HG03060 (cell line): ENCODE measurements around the gene PSMC3.
A peak's percentile ranks its signal among the peaks of the same experiment; 100 is the strongest.
"Not testable (repeated sequence)": the region's sequence is repeated elsewhere in the genome, so short reads cannot be mapped to it uniquely, and the experiment has no call there.

Experiments used
- ATAC-seq: cut with Tn5 transposase; IDR thresholded peaks from one replicate; pipeline ENCODE4 v1.9.1; 2021; ENCODE audit warnings: low read depth, moderate number of reproducible peaks; ENCODE audit not compliant: unreplicated experiment

PSMC3 gene

DNA sequence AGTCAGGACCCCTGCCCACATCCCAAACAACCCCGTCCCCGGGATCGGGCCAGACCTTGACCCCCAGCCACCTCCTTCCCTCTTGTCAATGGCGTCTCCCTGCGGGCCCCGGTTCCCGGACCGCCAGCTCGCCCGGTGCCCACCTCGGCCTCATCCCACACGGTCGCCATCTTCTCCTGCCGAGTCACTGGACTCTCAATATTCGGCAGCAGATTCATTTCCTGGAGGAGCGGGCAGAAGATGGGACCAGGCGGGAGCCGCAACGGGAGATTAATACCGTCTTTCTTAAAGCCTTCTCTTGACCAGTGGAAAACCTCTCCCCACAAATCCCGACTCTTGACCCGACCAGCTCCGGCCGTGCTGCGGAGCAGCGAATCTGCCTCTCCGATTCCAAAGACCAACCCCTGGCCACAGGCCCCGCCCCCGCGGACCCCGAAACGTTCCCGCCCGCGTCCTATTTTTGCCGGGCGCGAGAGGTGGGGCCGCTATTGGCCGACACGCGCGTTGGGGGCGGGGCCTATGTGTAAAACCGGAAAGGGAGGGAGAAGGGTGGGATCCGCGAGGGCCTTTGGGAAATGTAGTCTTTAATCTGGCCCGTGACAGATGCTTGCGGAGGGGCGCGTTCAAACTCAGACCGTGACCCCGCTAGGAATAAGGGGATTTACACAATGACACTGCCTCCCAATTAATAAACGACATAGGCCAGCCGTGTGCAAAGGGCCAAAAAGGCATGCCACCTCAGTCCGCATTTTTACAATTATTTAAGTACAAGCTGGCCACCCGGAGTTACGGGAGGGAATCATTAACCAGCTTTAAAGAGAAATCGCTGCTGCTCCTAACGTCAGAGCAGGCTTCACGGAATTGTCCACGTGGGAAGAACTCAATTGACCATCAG lies at the start of gene PSMC3:
Gene PSMC3, minus strand, starts transcription at position 378 of the 895 bp plus-strand sequence. Its CDS starts 160 bp downstream, at position 218.
- peak; percentile 79 for ATAC-seq

DNA sequence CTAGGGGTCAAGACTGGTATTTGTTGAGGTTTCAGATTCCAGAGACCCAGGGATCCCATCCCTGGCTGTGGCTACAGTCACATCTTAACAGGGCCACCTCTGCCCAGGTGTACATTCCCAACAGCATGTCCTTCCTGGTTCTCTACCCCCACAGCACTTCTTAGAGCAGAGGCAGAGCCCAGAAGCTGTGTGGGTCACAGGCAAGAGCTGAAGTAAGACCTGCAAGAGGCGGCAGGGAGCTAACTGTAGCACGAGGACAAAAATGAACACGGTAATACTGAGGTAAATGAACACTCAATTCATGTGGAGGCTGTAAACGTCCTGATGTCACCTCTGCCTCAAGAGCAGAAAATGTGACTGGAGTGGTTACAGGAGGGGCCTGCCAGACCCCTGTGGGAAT lies 44.4 kb upstream of the PSMC3 start:
- ATAC-seq: no peak

DNA sequence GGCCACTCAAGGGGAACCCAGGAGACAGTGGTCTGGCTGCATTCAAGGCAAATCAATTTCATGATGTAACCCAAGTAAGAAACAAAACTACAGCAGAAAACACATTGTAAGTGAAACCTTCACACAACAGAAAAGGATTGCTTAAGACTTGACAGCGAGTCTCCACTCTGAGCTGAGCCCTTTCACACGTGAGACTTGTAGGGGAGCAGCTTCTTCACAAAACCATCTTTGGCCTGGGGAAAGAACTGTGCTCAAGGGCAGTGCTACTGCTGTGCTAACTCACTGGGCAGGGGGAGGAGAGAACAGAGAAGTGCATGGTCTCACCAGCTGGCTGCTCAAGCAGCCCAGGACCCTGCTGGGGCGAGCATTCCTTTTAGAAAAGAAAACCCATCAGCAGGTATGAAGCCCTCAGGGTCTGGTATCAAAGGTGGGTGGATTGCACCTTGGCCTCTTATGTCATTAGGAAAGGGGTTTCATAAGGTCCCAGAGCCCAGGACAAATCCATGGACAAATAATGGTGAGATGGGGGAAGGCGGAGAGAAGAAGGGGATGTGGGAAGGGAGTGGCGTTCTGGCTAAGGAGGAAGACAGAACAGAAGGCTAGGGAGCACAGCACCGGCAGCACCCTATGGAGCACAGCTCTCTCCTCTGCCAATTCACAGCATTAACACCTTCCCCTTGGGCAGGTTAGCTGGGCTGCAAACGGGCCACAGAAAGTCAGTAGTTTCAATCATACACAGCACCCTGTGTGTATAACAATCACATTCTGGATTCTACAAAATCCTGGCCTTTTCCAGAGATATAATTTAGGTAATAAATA lies 43.3 kb upstream of the PSMC3 start:
- ATAC-seq: no peak

DNA sequence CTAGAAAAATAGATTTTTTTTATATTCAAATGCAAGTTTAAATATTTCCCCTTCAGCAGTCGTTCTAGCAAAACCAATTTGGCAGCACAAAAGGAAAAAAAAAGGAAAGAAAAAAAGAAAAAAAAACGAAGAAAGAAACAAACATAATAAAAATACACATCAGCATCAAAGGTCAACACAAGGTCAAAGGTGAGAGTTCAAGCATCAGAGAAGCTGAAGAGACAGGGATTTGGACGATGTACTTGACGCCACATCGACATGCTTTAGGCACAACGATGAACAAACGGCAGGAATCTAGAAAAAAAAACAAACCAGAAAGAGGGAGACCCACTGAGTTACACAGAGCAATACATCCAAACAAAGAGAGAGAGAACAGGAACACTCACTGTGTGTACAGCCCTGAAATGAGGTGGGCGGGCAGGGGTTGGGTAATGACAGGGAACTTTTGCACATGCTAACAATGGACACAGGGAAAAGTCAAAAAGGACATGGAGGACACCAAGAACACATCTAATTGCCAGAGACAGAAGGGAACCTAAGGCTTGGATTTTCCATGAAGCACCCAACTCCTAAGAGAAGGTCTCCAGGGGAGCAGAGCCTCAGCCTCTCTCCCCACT lies 42.5 kb upstream of the PSMC3 start:
- no peak for ATAC-seq

DNA sequence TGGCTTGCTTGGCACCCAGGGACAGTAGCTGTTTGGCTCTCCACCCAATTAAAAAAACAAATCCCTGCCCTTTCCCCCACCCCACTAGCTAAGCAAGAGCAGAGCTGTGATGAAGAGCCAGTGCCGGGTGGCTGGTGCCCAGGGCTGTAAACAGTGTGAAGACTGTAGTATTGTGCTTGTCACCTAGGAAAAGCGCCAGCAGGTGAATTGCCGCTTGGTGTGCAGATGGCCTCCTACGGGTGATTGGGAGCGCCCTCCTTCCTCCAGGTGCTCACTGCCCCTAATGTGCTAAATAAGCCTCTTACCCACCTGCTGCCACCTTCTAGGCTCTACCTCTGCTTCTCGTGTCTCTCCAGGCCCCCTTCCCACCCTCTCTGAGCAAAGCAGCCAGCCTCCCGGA lies 41.1 kb upstream of the PSMC3 start:
- no peak for ATAC-seq

DNA sequence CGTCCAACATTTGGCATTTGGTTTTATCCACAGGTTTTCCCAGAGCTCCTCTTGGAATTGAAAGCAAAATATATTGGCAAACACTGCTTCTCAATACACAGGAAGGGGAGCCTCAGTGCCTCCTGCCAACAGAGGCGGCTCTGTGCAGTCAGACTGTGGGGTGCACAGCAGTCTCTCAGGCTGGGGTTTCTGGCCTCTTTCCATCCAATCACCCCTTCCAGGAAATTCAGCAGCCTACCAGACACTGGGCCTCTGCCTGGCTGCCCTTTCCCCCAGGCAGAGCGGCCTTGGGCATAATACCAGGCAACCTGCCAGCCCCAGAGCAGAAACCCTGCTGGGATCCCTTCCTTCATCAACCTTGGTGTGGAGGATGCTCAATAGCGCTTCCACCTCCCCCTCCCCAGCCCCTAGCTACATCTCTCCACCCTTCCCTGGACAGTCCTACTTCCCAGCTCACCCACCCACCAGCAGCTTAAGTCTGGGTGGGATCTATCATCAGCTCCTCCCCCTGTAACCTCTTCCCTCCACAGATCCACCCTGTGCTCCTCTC lies 40.5 kb upstream of the PSMC3 start:
- ATAC-seq: no peak

DNA sequence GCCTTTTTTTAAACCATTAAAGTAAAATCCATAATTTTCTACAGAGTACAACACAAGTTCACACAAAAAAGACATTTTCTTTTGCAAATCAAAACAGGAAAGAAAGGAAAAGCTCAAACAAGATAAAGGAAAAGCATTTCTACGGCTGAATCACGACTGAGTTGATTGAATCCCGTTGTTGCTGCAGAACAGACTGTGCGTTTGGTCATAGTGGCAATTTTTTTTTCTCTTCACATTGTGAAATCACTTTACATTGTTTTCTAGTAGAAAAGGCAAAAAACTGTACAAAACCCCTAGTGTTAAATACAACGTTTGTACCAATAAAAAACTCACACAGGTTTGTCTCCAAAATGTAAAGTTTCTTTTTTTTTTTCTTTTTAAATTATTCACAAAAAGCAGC lies 40.0 kb upstream of the PSMC3 start:
- ATAC-seq: no peak

DNA sequence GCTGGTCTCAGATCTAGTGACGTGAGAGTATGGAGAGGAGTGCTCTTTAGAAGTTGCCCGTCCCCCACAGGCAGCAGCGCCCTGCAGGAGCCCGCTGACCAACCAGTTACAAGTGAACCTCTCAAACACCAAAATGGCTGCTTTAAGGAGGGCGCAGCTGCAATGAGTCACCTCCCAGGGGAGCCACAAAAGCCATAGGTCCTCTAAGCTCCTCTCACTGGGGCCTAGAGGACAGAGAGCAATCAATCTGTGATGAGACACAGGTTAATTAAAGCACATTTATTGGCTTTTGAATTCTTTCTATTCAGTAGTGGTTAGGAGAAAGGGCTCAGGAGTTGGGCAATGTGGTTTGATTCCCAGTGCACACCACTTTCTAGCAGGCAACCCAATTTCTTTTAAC lies 38.2 kb upstream of the PSMC3 start:
- ATAC-seq: no peak

DNA sequence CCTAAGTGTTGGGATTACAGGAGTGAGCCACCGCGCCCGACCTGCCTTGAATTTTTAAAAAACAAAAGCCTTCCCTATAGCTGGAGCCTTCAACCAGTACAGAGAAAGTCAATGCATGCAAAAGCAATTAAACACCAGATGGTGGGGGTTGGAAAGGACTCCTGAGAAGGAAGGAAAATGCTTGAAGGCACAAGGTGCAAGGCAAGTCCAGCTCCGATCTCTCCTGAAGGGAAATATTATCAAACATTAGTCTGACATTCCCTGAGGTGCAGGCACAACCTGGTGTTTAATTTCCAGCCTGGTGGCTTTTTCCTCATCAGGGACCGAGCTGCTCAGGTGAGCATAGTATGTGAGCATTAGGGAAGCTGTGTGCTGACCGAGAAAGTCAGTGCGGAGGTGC lies 35.6 kb upstream of the PSMC3 start:
- no peak for ATAC-seq

DNA sequence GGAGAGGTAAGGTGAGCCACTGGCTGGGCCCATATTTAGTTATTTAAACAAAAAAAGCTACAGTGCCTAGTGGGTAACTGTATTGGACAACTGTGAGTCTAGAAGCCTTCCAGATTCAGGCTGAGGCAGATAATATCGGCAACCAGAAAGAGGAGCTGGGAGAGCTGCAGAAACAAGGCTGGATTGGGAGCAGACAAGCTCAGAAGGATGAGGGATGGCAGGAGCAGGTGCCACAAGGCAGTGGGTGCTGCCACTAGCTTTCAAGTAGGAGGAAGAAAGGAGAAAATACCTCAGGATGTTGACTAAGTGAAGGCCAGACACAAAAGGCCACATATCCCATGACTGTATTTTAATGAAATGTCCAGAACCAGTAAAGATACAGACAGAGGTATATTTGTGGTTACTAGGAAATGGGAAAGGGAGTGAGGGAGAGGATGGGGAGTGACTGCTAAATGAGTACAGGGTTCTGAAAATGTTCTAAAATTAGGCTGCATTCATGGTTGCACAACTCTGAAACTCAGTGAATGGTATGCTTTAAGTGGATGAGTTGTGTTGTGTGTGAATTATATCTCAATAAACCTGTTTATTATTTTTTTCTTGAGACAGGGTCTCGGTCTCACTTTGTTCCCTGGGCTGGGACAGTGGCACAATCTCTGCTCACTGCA lies 34.5 kb upstream of the PSMC3 start:
- ATAC-seq: no peak

DNA sequence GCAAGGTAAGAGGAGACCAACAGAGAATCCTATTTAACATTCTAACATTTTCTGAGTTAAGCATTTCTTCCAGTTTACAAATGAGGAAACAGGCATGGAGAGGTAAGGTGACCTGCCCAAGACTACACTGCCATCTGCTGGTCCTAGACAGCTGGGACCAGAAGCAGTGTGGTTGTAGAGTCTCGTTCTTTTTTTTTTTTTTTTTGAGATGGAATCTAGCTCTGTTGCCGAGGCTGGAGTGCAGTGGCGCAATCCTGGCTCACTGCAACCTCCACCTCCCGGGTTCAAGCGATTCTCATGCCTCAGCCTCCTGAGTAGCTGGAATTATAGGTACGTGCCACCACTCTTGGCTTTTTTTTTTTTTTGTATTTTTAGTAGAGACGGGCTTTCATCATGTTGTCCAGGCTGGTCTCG lies 28.0 kb upstream of the PSMC3 start:
- ATAC-seq: not testable (repeated sequence)

DNA sequence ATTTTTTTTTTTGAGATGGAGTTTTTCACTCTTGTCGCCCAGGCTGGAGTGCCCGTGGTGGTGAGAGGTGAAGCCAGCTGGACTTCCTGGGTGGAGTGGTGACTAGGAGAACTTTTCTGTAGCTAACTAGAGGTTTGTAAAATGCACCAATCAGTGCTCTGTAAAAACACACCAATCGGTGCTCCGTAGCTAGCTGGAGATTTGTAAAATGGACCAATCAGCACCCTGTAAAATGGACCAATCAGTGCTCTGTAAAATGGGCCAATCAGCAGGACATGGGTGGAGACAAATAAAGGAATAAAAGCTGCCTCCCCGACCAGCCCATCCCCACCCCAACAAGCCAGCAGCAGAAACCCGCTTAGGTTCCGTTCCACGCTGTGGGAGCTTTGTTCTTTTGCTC lies 27.1 kb upstream of the PSMC3 start:
- ATAC-seq: no peak

DNA sequence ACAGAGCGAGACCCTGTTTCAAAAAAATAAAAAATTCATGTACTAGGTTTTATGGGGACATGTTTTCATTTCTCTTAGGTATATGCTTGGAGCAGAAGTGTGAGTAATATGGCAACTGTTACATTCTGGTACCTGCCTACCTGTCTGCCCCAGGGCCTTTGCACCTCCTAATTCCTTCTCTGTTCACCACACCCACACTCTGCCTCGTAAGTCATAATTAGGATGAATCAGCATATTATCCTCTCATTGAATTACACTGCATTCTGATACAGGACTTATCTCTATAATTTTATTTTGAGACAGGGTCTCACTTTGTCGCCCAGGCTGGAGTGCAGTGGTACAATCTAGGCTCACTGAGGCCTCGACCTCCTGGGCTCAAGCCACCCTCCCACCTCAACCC lies 25.8 kb upstream of the PSMC3 start:
- ATAC-seq: no peak

DNA sequence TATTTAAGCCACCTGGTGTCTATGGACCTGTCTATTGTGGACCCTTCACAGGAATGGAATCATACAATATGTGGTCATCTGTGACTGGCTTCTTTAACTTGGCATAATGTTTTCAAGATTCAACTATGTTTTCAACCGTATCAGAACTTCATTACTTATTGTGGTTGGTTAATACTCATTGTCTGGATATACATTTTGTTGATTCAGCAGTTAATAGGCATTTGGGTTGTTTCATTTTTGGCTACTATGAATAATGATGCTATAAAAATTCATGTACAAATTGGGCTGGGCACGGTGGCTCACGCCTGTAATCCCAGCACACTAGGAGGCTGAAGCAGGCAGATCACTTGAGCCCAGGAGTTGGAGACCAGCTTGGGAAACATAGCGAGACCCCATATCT lies 25.2 kb upstream of the PSMC3 start:
- ATAC-seq: no peak

DNA sequence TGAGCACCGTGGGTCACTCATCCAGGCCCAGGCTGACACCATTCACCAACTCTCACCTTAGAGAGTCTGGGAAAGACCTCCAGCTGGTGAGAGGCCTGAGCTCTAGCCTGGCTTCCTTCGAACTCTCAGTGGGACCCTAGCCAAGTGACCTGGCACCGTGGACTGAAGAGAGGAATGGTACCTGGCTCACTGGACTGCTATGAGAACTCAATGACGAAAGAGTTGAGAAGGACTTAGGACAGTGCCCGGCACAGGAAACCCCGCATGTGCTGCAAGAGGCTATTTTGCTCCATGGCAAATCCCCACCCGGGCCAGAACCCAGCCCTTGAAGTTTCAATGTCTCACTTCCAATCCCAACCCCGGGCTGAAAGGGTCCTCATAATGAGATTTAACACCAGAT lies 23.3 kb upstream of the PSMC3 start:
- no peak for ATAC-seq

DNA sequence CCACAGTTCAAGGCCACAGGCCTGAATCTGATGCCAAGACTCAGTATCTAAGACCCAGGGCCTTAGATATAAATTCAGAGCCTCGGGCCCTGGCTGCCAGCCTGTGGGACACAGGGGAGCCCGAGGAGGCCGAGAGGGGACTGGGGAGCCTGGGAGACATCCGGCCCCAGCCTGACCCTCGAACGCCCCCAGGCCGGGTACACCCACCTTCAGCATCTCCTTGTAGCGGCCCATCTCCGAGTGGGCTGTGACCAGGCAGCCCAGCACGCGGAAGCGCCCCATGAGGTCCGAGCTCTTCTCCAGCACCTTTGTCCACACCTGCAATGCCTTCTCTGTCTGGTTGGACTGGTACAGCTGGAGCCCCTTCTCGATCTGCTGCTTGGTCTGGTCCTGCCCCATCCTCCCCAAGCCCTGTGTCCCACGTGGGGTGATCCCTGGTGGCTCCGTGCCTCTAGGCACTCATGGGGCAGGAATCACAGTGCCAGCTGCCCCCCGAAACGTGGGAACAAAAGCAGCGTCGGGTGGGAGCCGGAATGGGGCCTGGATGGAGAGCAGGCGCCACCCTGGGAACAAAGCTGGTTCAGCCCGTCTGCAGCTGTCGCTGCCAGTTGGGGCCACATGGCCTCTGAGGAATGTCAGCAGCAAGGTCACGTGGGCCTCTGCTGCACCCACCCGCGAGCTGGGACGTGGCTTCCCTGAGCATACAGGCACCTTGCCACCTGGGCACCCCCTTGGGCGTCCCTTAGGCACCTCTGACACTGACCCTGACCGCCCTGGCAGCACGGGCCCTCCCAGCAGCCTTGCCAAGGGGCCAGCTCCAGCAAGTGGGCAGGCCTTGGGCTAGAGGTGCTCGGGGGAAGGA lies 22.6 kb upstream of the PSMC3 start, which contains the start of gene RAPSN:
Gene RAPSN, minus strand, starts transcription at position 571 of the 862 bp plus-strand sequence. Its CDS starts 172 bp downstream, at position 399.
- ATAC-seq: no peak

DNA sequence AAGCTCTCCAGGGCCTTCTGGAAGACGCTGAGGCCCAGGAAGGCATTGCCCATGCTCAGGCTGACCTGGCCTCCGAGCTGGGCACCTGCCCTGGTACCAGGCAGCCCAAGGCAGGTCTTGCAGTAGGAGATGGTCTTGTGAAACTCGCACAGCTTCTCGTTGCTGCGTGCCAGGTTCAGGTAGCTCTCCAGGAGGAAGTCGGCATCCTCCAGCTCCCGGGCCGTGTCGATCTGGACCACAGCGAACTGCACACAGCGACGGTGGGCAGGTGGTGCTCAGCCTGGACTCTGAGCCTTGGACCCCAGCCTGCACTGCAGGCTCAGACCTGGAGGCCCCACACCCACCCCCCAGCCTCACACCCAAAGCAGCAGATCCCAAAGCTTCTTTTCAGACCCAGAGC lies 21.7 kb upstream of the PSMC3 start:
- no peak for ATAC-seq

DNA sequence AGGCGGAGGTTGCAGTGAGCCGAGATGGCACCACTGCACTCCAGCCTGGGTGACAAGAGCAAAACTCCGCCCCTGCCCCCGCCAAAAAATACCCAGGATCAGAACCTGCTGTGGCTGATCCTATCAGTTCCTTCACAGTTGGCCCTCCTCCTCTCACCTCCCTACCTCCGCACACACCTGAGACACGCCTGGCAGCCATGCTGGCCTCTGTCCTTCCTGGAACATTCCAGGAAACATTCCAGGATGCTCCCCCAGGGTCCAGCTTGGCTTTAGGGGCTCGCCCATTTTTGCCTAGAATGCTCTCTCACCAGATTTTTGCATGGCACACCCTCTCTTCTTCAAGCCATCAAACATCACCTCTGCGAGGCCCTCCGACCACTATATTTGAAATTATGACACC lies 20.6 kb upstream of the PSMC3 start:
- no peak for ATAC-seq

DNA sequence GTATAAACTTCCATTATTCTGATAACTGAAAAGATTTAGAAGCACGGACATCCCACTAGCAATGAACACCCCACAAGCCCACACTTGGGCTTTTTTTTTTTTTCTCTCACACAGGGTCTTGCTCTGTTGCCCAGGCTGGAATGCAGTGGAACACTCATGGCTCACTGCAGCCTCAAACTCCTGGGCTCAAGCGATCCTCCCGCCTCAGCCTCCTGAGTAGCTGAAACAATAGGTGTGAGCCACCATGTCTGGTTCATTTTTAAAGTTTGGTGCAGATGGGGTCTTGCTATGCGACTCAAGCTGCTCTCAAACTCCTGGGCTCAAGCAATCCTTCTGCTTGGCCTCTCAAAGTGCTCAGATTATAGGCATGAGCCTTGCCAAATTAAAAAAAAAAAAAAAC lies 19.6 kb upstream of the PSMC3 start:
- no peak for ATAC-seq
